TTC549 (cell line): ENCODE data around the gene MZT2B.
A peak's percentile ranks its signal among the peaks of the same experiment; 100 is the strongest.
"Not testable (repeated sequence)": the region's sequence is repeated elsewhere in the genome, so short reads cannot be mapped to it uniquely, and the experiment has no call there.

ENCODE experiments used
- FAIRE-seq: peaks from 2 replicates; lab custom pipeline; 2012; peaks lifted over from hg19 to GRCh38; lab: Jason Lieb, UNC

The MZT2B gene

GRCh38 chr2:130180404-130181324 lies 1.4 kb upstream of the MZT2B start:
- not testable (repeated sequence) for FAIRE-seq

GRCh38 chr2:130181325-130181879 lies 660 bp upstream of the MZT2B start, which contains the start of gene SMPD4:
Gene SMPD4, minus strand, starts transcription at chr2:130181602. Its CDS starts 5,010 bp downstream, at chr2:130176592.
- FAIRE-seq: peak; percentile 82

- FAIRE-seq: not testable (repeated sequence)
These were observed 907 bp downstream of the MZT2B start for GRCh38 chr2:130182826-130183511.

- FAIRE-seq: no peak
These were observed 1.7 kb downstream of the MZT2B start for GRCh38 chr2:130183512-130184373.

- no peak for FAIRE-seq
These were observed 3.4 kb downstream of the MZT2B start for GRCh38 chr2:130185436-130185835.

GRCh38 chr2:130185896-130186295 lies 3.8 kb downstream of the MZT2B start:
- FAIRE-seq: no peak

GRCh38 chr2:130186391-130186790 lies 4.3 kb downstream of the MZT2B start:
- FAIRE-seq: no peak

- no peak for FAIRE-seq
These were observed 5.2 kb downstream of the MZT2B start for GRCh38 chr2:130187268-130187667.

- FAIRE-seq: not testable (repeated sequence)
These were observed 6.1 kb downstream of the MZT2B start for GRCh38 chr2:130187859-130188792.

- not testable (repeated sequence) for FAIRE-seq
These were observed 6.9 kb downstream of the MZT2B start for GRCh38 chr2:130188958-130189357.

GRCh38 chr2:130190237-130190636 lies 8.2 kb downstream of the MZT2B start:
- no peak for FAIRE-seq

- FAIRE-seq: not testable (repeated sequence)
These were observed 9.3 kb downstream of the MZT2B start for GRCh38 chr2:130191319-130191718.

GRCh38 chr2:130192451-130192850 lies 10.4 kb downstream of the MZT2B start:
- not testable (repeated sequence) for FAIRE-seq

- FAIRE-seq: not testable (repeated sequence)
These were observed 11.8 kb downstream of the MZT2B start for GRCh38 chr2:130193824-130194223.

GRCh38 chr2:130195089-130195635 lies 13.1 kb downstream of the MZT2B start:
- not testable (repeated sequence) for FAIRE-seq

- not testable (repeated sequence) for FAIRE-seq
These were observed 14.0 kb downstream of the MZT2B start for GRCh38 chr2:130196052-130196451.

- no peak for FAIRE-seq
These were observed 16.3 kb downstream of the MZT2B start, which contains the start of gene TUBA3E for GRCh38 chr2:130198343-130198742. Gene TUBA3E, minus strand, starts transcription at chr2:130198439. Its CDS starts 79 bp downstream, at chr2:130198360.

- not testable (repeated sequence) for FAIRE-seq
These were observed 20.5 kb downstream of the MZT2B start for GRCh38 chr2:130202518-130202917.

- not testable (repeated sequence) for FAIRE-seq
These were observed 21.1 kb downstream of the MZT2B start for GRCh38 chr2:130203150-130203549.

GRCh38 chr2:130207051-130207450 lies 25.0 kb downstream of the MZT2B start:
- FAIRE-seq: not testable (repeated sequence)
